ENCODE results near the gene ERCC6L. TPM values are rescaled to one million over a fixed set of nuclear protein-coding genes. Genes with fewer than 3 reads are reported as not detected.

Gene ERCC6L
- total RNA-seq, 1 donor: 9.9 TPM

- no peak for TF ChIP-seq CTCF (IDR thresholded peaks at IDR 0.05; ENCODE audit: insufficient read depth, low read length)
- no peak for DNase-seq (ENCODE audit: low read depth)
- H3K4me3 ChIP-seq (ENCODE audit: low read depth, low read length): no peak overlapping the region
Observed at GRCh38 chrX:72203421-72203820, 35.4 kb downstream of the ERCC6L start.

- no peak overlapping the region for H3K4me3 ChIP-seq (ENCODE audit: low read depth, low read length)
- DNase-seq (ENCODE audit: low read depth): no peak
- TF ChIP-seq CTCF (IDR thresholded peaks at IDR 0.05; ENCODE audit: insufficient read depth, low read length): no peak
Observed at GRCh38 chrX:72202792-72203401, 35.9 kb downstream of the ERCC6L start.

GRCh38 chrX:72201836-72202536 is 36.8 kb downstream of the ERCC6L start:
- TF ChIP-seq CTCF (IDR thresholded peaks at IDR 0.05; ENCODE audit: insufficient read depth, low read length): no peak
- H3K4me3 ChIP-seq (ENCODE audit: low read depth, low read length): no peak overlapping the region
- peak; percentile 78 for DNase-seq (ENCODE audit: low read depth)

- DNase-seq (ENCODE audit: low read depth): no peak
- peak overlapping the region; percentile 90 for H3K4me3 ChIP-seq (ENCODE audit: low read depth, low read length)
- no peak for TF ChIP-seq CTCF (IDR thresholded peaks at IDR 0.05; ENCODE audit: insufficient read depth, low read length)
Observed at GRCh38 chrX:72182924-72183323, 55.9 kb downstream of the ERCC6L start.

GRCh38 chrX:72181178-72182125 is 57.4 kb downstream of the ERCC6L start, which contains the start of gene PIN4:
TSS of gene PIN4 (plus strand) at chrX:72181757. CDS start at chrX:72181786, 29 bp downstream.
- peak within 1 kb of the TSS; percentile 90 for H3K4me3 ChIP-seq (ENCODE audit: low read depth, low read length)
- peak; percentile 96 for DNase-seq (ENCODE audit: low read depth)
- no peak for TF ChIP-seq CTCF (IDR thresholded peaks at IDR 0.05; ENCODE audit: insufficient read depth, low read length)

GRCh38 chrX:72180539-72180938 is 58.3 kb downstream of the ERCC6L start:
- TF ChIP-seq CTCF (IDR thresholded peaks at IDR 0.05; ENCODE audit: insufficient read depth, low read length): no peak
- no peak overlapping the region for H3K4me3 ChIP-seq (ENCODE audit: low read depth, low read length)

More at GRCh38 chrX:72180539-72180938, 58.3 kb downstream of the ERCC6L start:
- DNase-seq (ENCODE audit: low read depth): no peak
